Smooth muscle cell (in vitro differentiated cells): Measurements from ENCODE around the gene BAZ1B. TPM values are rescaled to one million over a fixed set of nuclear protein-coding genes. Genes with fewer than 3 reads are reported as not detected.

ENCODE experiments used
- DNase-seq: peaks from one replicate; lab custom pipeline; 2025; ENCODE audit not compliant: unreplicated experiment; lab: John Stamatoyannopoulos, UW
- H2AFZ ChIP-seq: fragments of 200-600 bp; sonication (generic); 2 replicates; pipeline ENCODE4 v1.6.0; 2016; ENCODE audit warnings: antibody characterized with exemption, low read depth, mild to moderate bottlenecking
- H3F3A ChIP-seq: fragments of 200-600 bp; sonication (generic); 2 replicates; pipeline ENCODE4 v1.6.0; 2017; ENCODE audit warnings: antibody characterized with exemption, low read depth
- H3K27ac ChIP-seq: fragments of 200-600 bp; sonication (generic); 2 replicates; pipeline ENCODE4 v1.5.1; 2016; ENCODE audit warnings: low read depth, mild to moderate bottlenecking
- H3K27me3 ChIP-seq: fragments of 200-600 bp; sonication (generic); 2 replicates; pipeline ENCODE4 v1.6.1; 2016; ENCODE audit warnings: low read depth, mild to moderate bottlenecking
- H3K36me3 ChIP-seq: fragments of 200-600 bp; sonication (generic); 2 replicates; pipeline ENCODE4 v1.5.1; 2016; ENCODE audit warnings: low read depth
- H3K4me1 ChIP-seq: fragments of 200-600 bp; sonication (generic); 2 replicates; pipeline ENCODE4 v1.5.1; 2016; ENCODE audit warnings: low read depth
- H3K4me2 ChIP-seq: fragments of 200-600 bp; sonication (generic); 2 replicates; pipeline ENCODE4 v1.6.0; 2016; ENCODE audit warnings: mild to moderate bottlenecking
- H3K4me3 ChIP-seq: fragments of 200-600 bp; sonication (generic); 2 replicates; pipeline ENCODE4 v1.5.1; 2016; ENCODE audit warnings: mild to moderate bottlenecking
- H3K79me2 ChIP-seq: fragments of 200-600 bp; sonication (generic); 2 replicates; pipeline ENCODE4 v1.6.0; 2016; ENCODE audit warnings: low read depth, mild to moderate bottlenecking
- H3K9ac ChIP-seq: fragments of 200-600 bp; sonication (generic); 2 replicates; pipeline ENCODE4 v1.6.0; 2016; ENCODE audit warnings: low read depth
- H3K9me3 ChIP-seq: fragments of 200-600 bp; sonication (generic); replicated peaks from 2 replicates; pipeline ENCODE4 v1.5.1; 2016; ENCODE audit warnings: low read depth
- H4K20me1 ChIP-seq: fragments of 200-600 bp; sonication (generic); 2 replicates; pipeline ENCODE4 v1.6.0; 2016; ENCODE audit warnings: low read depth
- WGBS: methylation state at CpG from one replicate; pipeline ENCODE4 v1.1.7; 2016; ENCODE audit warnings: low lambda C conversion rate; 5-methylcytosine and 5-hydroxymethylcytosine counted together
- polyA plus RNA-seq: library from polyadenylated mRNA; unstranded; fragments of >200 nt; fragmentation: Nextera tagmentation; extraction: Ambion mirVana; gene quantifications from 2 replicates; pipeline ENCODE4 v1.2.1, GENCODE V29; 2016
- total RNA-seq: library from RNA; depleted of rRNA; stranded (reverse); fragments of >200 nt; gene quantifications from 2 replicates; pipeline ENCODE4 v1.2.3, GENCODE V29; 2014
- TF ChIP-seq, protein P1 (sequence below): fragments of 200-600 bp; sonication (generic); IDR thresholded peaks from 2 replicates; pipeline ENCODE4 v1.5.1; 2017; ENCODE audit warnings: borderline replicate concordance, mild to moderate bottlenecking, antibody characterized with exemption; ENCODE audit not compliant: insufficient read depth, poor library complexity, severe bottlenecking

BAZ1B gene
- total and polyA plus RNA-seq, 2 experiments from 2014 or later: 20.1 to 43.9 TPM

DNA sequence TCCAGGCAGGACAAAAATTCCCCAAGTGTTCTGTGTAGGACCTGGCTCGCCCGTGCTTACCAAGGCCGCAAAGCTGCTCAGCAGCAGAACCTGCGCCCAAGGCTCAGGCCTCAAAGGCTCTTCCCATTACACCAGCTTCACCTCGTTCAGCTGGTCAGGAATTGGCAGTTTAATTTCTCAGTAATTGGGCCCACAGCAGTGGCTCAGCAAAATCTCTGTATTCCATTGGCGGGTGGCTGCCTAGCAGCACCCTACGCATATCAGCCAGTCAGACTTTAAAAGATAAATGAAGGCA is 82.7 kb downstream of the BAZ1B start:
- H3K9ac ChIP-seq: no peak overlapping the region
- no peaks in the 10 kb centered on the region for H3K79me2 ChIP-seq
- no peak overlapping the region for H3K4me2 ChIP-seq
- no peak overlapping the region for H3K27ac ChIP-seq
- H3K27me3 ChIP-seq: no peaks in the 10 kb centered on the region
- H2AFZ ChIP-seq: no peak overlapping the region
- DNase-seq: no peak
- H3K4me3 ChIP-seq: no peak overlapping the region
- TF ChIP-seq, protein P1, sequence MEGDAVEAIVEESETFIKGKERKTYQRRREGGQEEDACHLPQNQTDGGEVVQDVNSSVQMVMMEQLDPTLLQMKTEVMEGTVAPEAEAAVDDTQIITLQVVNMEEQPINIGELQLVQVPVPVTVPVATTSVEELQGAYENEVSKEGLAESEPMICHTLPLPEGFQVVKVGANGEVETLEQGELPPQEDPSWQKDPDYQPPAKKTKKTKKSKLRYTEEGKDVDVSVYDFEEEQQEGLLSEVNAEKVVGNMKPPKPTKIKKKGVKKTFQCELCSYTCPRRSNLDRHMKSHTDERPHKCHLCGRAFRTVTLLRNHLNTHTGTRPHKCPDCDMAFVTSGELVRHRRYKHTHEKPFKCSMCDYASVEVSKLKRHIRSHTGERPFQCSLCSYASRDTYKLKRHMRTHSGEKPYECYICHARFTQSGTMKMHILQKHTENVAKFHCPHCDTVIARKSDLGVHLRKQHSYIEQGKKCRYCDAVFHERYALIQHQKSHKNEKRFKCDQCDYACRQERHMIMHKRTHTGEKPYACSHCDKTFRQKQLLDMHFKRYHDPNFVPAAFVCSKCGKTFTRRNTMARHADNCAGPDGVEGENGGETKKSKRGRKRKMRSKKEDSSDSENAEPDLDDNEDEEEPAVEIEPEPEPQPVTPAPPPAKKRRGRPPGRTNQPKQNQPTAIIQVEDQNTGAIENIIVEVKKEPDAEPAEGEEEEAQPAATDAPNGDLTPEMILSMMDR: no peak
- H4K20me1 ChIP-seq: no peaks in the 10 kb centered on the region
- H3F3A ChIP-seq: no peaks in the 10 kb centered on the region
- H3K4me1 ChIP-seq: no peaks in the 10 kb centered on the region
- no peaks in the 10 kb centered on the region for H3K9me3 ChIP-seq
- 96% methylated on average over 7 of the region's 7 CpGs for WGBS
- peaks cover 2% of the 10 kb centered on the region for H3K36me3 ChIP-seq

DNA sequence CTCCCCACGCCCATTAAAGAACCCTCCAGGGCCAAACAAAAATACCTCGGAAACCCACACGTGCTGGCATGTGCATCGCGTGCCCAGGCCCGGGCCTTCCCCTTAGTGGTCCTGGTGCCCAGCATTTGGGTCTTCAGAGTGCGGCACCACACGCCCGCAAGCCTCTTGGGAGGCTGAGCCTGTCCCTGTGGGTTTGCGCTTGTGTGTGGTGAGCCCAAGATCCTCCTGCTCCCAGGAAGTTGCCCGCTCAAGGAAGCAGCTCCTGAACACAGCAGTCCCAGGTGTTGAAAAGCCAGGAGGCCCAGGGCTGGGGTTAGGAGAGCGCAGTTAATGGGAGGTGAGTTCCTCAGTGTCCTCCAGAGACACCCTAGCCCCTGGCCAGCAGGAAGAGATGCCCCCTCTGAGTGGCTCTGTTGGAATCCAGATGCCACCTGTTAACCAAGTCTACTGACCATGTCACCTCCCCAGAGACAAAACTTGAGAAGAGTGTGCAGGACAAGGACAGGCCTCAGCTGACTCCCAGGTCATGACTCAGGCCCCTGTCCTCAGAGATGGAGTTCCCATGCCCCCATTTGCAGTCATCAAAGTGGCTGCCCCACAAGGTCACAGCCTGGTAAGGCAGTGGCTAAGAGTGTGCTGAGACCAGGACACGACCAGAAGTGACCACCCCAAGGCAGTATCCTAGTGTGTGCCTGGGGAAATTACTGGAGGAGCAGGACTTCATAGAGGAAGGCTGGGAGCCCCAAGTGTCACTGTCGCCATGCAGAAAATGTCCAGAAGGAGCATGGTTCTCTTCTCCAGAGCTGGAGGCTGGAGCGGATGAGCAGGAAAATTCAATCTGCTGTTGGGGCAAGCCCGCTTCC is 83.3 kb downstream of the BAZ1B start:
- H2AFZ ChIP-seq: no peak overlapping the region
- H3K27ac ChIP-seq: no peak overlapping the region
- DNase-seq: no peak
- no peak overlapping the region for H3K9ac ChIP-seq
- TF ChIP-seq, protein P1: no peak
- no peaks in the 10 kb centered on the region for H3F3A ChIP-seq
- no peaks in the 10 kb centered on the region for H3K9me3 ChIP-seq
- no peak overlapping the region for H3K4me3 ChIP-seq
- no peaks in the 10 kb centered on the region for H3K27me3 ChIP-seq
- peaks cover 2% of the 10 kb centered on the region for H3K36me3 ChIP-seq
- 96% methylated on average over 15 of the region's 16 CpGs for WGBS
- no peaks in the 10 kb centered on the region for H4K20me1 ChIP-seq
- no peaks in the 10 kb centered on the region for H3K79me2 ChIP-seq
- no peak overlapping the region for H3K4me2 ChIP-seq
- H3K4me1 ChIP-seq: no peaks in the 10 kb centered on the region

DNA sequence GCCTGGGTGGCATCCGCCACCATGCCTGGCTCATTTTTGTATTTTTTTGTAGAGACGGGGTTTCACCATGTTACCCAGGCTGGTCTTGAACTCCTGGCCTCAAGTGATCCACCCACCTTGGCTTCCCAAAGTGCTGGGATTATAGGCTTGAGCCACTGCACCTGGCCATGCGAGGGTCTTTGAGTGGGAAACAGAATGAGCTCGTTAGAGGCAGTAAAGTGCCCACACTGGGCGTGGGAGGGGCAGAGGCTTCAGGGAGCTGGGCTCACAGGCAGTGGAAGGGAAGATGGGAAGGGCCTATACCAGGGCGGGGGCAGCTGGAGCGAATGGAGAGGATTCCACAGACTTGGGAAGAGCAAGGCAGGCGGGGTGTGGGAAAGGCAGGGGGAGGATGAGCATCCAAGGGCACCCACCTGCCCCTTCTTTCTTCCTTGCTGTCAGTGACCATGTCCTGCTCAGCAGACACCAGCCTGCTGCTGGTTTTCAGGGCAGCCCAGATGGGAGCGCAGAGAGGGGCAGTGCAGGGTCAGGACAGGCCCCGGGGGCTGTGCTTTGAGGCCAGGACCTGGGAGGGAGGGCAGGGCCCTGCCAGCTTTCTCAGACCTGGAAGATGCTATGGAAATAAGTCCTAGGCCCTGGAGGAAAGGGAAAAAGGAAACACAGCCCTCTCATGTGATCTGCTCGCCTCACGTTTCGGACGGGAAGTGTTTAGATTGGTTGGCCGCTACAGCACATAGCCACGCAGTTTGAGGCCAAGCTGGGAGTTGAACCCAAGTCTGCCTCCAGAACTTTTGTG is 84.3 kb downstream of the BAZ1B start:
- no peaks in the 10 kb centered on the region for H3K27me3 ChIP-seq
- H3K9ac ChIP-seq: no peak overlapping the region
- no peaks in the 10 kb centered on the region for H3F3A ChIP-seq
- peaks cover 2% of the 10 kb centered on the region for H3K36me3 ChIP-seq
- no peaks in the 10 kb centered on the region for H3K79me2 ChIP-seq
- no peak for DNase-seq
- H3K9me3 ChIP-seq: no peaks in the 10 kb centered on the region
- no peak overlapping the region for H3K4me3 ChIP-seq
- WGBS: 78% methylated on average over 16 of the region's 16 CpGs
- no peak overlapping the region for H2AFZ ChIP-seq
- no peaks in the 10 kb centered on the region for H3K4me1 ChIP-seq
- TF ChIP-seq, protein P1: no peak
- H4K20me1 ChIP-seq: no peaks in the 10 kb centered on the region
- H3K4me2 ChIP-seq: no peak overlapping the region
- H3K27ac ChIP-seq: no peak overlapping the region
